Activated CD4-positive, alpha-beta T cell treated with anti-CD3 and anti-CD28 coated beads, Interleukin-2, amount 10 ng/mL, durations not matched to agents 7 days and 5 days (primary cell): Measurements from ENCODE around the gene EVX2. TPM values are rescaled to one million over a fixed set of nuclear protein-coding genes. Genes with fewer than 3 reads are reported as not detected.

ENCODE experiments used
- CTCF ChIA-PET: fragments of 350-600 bp; sonication (Branson Sonifier 250); formaldehyde crosslinking; loops from one replicate; lab custom pipeline; 2021; ENCODE audit warnings: antibody characterized with exemption; lab: Charles Lee
- POLR2A ChIA-PET: fragments of 350-600 bp; sonication (Branson Sonifier 250); formaldehyde crosslinking; loops from one replicate; lab custom pipeline; 2021; ENCODE audit warnings: antibody characterized with exemption; lab: Charles Lee
- DNase-seq: peaks from one replicate; pipeline ENCODE4 v3.0.0-alpha.2; 2020
- H3K27ac Mint-ChIP-seq: one replicate; pipeline ENCODE4 v1.8.0; 2021; ENCODE audit warnings: mild to moderate bottlenecking, moderate library complexity, mixed read lengths
- H3K27me3 Mint-ChIP-seq: one replicate; pipeline ENCODE4 v1.8.0; 2021; ENCODE audit warnings: mixed read lengths
- H3K36me3 Mint-ChIP-seq: one replicate; pipeline ENCODE4 v1.8.0; 2021; ENCODE audit warnings: low read depth, mixed read lengths
- H3K4me1 Mint-ChIP-seq: one replicate; pipeline ENCODE4 v1.8.0; 2021; ENCODE audit warnings: mixed read lengths
- H3K4me3 Mint-ChIP-seq: one replicate; pipeline ENCODE4 v1.8.0; 2021; ENCODE audit warnings: mild to moderate bottlenecking, moderate library complexity, mixed read lengths
- H3K9me3 Mint-ChIP-seq: one replicate; pipeline ENCODE4 v1.8.0; 2021; ENCODE audit warnings: mixed read lengths
- total RNA-seq, 2 experiments: library from RNA; stranded (reverse); gene quantifications; one replicate each; pipeline ENCODE4 v1.2.3, GENCODE V29; 2021

EVX2 gene
- total RNA-seq, 2 experiments from 2014 or later, result not detected

DNA sequence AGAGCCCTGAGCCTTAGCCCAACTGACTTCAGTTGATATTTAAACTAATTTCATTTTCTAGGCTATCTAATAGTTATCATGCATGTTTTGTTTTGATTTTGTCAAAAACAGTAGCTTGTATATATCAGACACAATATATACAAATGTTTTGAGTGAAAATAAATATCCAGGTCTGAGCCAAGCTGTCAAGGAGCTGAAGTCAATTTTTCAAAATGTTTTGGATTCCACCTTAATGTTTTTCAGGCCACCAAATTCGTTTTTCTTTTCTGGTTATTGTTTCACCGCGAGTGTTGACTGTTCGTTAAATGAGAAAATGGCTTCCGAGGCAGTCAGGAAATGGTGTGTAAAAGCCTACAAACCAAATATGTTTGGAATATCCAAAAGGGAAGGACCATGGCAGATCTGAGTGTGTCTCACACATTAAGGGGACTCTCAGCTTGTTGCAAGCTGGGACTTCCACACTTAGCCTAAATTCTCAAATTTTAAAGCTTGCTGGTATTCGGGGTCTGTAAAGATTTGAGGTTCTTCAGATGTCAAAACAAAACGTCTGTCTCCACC, 18.6 kb upstream of the EVX2 start:
- DNase-seq, result no peak
- peaks cover 88% of the 10 kb centered on the region for H3K27me3 Mint-ChIP-seq
- CTCF ChIA-PET, result no interaction called here
- POLR2A ChIA-PET, result no interaction called here
- H3K36me3 Mint-ChIP-seq, result no peaks in the 10 kb centered on the region
- H3K27ac Mint-ChIP-seq, result no peak overlapping the region
- H3K4me1 Mint-ChIP-seq, result peaks cover 8% of the 10 kb centered on the region
- no peaks in the 10 kb centered on the region for H3K9me3 Mint-ChIP-seq
- no peak overlapping the region for H3K4me3 Mint-ChIP-seq

DNA sequence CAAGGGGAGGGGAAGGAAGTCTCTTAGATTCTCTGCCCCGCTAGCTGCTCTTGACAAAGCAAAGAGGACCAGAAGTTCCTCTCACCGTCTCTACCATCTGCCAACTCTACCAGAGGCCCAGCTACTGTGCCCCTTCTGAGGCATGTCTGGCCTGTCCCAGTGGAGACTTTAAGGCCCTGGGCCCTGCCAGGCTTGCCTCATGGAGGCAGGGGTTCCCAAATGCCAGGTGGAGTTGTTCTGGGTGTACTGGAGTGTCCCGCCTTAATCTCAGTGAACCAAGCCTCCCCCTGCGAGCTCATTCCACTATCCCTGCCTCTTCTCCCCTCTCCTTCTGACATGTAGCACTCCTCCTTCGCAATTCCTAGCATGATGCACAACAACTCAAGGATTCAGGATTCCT, 18.1 kb upstream of the EVX2 start:
- peaks cover 13% of the 10 kb centered on the region for H3K4me1 Mint-ChIP-seq
- no peaks in the 10 kb centered on the region for H3K9me3 Mint-ChIP-seq
- no peak for DNase-seq
- peaks cover 89% of the 10 kb centered on the region for H3K27me3 Mint-ChIP-seq
- CTCF ChIA-PET, result no interaction called here
- H3K4me3 Mint-ChIP-seq, result no peak overlapping the region
- H3K36me3 Mint-ChIP-seq, result no peaks in the 10 kb centered on the region
- no peak overlapping the region for H3K27ac Mint-ChIP-seq
- POLR2A ChIA-PET, result no interaction called here

DNA sequence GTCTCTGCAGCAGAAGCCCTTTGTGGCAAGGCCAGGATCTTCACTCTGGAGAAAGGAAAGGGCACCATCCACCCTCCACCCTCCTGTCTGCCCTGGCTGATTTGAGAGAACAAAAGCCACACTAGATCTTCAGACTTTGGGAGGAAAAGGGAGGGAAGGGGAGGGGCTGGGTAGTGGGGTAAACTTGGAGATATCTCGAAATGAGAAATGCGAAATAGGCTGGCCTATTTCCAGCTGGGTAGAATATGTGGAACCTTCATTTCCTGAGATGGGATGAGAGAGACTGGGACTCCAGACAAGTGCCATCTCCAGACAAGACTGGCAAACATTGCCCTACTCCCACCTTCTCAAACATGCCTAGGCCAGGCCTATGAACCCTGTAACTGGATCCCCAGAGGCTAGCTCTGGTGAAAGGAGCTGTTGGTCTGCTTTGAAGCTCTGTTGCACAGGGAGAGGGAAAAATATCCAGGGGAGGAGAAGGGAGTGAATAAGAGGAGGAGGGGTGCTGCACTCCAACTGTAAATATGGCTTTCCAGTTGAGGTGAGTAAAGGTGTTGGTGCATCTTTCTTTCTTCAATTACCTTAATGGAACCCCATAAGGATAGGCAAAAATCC, 17.6 kb upstream of the EVX2 start:
- POLR2A ChIA-PET, result no interaction called here
- no peaks in the 10 kb centered on the region for H3K9me3 Mint-ChIP-seq
- no peak overlapping the region for H3K4me3 Mint-ChIP-seq
- H3K36me3 Mint-ChIP-seq, result no peaks in the 10 kb centered on the region
- CTCF ChIA-PET, result no interaction called here
- DNase-seq, result no peak
- no peak overlapping the region for H3K27ac Mint-ChIP-seq
- peaks cover 92% of the 10 kb centered on the region for H3K27me3 Mint-ChIP-seq
- peaks cover 17% of the 10 kb centered on the region for H3K4me1 Mint-ChIP-seq

DNA sequence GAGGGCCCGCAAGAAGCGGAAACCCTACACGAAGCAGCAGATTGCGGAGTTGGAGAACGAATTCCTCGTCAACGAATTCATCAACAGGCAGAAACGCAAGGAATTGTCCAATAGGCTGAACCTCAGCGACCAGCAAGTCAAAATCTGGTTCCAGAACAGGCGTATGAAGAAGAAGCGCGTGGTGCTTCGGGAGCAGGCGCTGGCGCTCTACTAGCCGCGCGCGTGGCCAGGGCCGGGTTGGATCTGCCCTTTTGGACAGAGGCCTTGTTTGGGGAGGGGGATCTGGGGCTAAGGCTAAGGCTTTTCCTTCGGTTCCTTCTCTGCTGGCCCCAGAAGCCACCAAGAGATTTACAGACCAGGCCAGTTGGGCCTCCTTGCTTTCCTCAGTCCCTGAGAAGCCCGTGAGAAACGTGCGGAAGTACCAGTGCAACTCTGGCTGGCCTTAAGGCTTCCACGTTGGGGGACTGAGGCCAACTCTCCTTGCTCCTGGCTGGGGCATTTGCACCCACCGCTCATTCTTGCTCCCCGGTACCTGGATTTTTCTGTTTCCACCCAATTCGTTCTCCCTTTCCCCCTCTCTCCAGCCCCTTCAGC, 16.9 kb upstream of the EVX2 start:
- Mint-ChIP-seq H3K36me3 (no peaks in the 10 kb centered on the region), H3K27me3 (peaks cover 92% of the 10 kb centered on the region), H3K9me3 (no peaks in the 10 kb centered on the region), H3K4me3 (no peak overlapping the region), H3K4me1 (peaks cover 16% of the 10 kb centered on the region), H3K27ac (no peak overlapping the region)
- CTCF ChIA-PET, result no interaction called here
- DNase-seq, result no peak
- POLR2A ChIA-PET, result no interaction called here

DNA sequence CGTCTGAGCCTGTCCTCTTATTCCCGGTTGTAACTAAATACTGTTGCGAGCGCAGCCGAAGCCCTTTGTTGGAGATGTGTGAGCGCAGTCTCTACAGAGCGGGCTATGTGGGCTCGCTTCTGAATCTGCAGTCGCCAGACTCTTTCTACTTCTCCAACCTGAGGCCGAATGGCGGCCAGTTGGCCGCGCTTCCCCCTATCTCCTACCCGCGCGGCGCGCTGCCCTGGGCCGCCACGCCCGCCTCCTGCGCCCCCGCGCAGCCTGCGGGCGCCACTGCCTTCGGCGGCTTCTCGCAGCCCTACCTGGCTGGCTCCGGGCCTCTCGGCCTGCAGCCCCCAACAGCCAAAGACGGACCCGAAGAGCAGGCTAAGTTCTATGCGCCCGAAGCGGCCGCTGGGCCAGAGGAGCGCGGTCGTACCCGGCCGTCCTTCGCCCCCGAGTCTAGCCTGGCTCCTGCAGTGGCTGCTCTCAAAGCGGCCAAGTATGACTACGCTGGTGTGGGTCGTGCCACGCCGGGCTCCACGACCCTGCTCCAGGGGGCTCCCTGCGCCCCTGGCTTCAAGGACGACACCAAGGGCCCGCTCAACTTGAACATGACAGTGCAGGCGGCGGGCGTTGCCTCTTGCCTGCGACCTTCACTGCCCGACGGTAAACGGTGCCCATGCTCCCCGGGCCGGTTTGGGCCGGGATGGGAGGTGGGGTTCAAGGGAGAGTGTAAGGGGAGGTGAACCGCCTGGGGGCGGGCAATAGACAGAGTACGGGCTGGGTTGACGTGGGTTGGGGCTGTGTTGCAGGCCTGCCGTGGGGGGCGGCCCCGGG, 16.2 kb upstream of the EVX2 start, which contains the start of gene HOXD12:
HOXD12 (plus strand) TSS at position 68 of the 819 bp plus-strand sequence; CDS start at position 75, 7 bp downstream.
- Mint-ChIP-seq H3K4me1 (peaks cover 16% of the 10 kb centered on the region), H3K36me3 (no peaks in the 10 kb centered on the region), H3K27me3 (peaks cover 92% of the 10 kb centered on the region), H3K27ac (no peak within 1 kb of the TSS), H3K9me3 (no peaks in the 10 kb centered on the region), H3K4me3 (peak within 1 kb of the TSS; percentile 3)
- CTCF ChIA-PET, result no interaction called here
- DNase-seq, result no peak
- POLR2A ChIA-PET, result no interaction called here

DNA sequence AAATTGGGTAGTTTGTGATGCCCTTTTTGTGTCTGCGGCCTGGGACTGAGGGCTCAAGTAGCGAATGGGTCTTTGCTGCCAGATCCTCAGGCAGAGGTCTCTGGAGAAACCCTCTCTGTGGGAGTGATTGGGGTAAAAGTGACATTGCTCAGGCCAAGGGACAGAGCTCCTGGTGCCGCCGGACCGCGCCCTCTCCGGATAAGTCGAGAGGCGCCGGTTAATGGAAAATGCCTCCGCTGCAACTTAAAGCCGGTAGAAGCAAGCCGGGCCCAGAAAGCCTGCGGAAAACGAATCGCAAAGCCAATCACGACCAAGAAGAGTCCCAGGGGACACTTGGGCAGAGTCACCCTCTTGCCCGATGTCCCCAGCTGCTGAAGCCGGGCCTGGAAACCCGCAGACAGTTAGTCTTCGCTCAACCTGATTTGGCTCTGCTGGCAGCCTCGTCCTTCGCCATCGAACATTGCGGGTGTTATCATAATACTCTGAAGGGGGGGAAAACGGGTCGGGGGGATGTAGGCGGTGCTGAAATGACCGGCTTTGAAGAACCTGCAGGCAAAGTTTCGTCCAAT, 15.5 kb upstream of the EVX2 start:
- CTCF ChIA-PET, result interaction anchor here (0.7 kb wide), 1 partner anchor 102 kb away, joined by 3 read pairs; no protein-coding TSS in a partner anchor
- peaks cover 92% of the 10 kb centered on the region for H3K27me3 Mint-ChIP-seq
- H3K27ac Mint-ChIP-seq, result no peak overlapping the region

DNA sequence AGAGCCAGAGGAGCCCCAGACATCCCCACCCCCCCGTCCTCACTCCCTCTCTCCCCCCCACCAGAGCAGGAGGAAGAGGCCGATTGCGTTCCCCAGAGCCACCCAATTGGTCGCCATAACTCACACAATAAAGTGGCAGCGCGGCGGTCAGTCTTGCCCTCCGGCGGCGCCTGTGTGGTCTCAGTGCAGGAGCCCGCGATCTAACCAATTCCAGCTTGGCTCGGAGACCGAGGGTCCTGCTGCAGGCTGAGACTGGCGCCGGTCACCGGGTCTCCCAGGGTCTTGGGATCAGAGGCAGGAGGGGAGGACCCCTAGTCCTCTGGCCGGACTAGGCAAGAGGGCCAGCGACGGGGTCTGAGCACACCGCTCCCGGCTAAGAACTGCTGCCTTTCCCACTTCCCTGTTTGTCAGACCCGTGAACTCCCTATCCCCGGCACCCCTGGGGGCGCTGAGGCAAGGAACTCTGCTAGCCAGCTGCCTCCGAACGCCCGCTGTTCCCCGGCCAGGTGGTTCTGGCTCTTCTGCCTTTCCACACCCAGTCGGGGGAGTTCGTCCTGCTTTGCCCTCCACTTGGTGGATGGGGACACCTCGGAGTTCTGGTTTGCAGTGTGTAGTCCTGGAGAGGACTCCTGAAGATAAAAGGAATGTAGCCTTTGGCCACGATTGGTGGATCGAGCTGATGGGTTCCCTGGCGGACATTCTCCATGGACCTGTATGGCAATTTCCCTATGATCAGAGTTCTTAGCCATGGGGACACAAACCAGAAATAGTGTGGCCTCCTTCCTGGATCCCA, 14.8 kb upstream of the EVX2 start:
- Mint-ChIP-seq H3K27ac (no peak overlapping the region), H3K27me3 (peaks cover 93% of the 10 kb centered on the region), H3K36me3 (peaks cover 3% of the 10 kb centered on the region), H3K4me1 (peaks cover 16% of the 10 kb centered on the region), H3K9me3 (no peaks in the 10 kb centered on the region), H3K4me3 (peak overlapping the region; percentile 3)
- ChIA-PET CTCF (interaction anchor here (0.7 to 2.1 kb wide), 6 partner anchors 10 to 735 kb away, joined by 3 to 6 read pairs (median 4); no protein-coding TSS in a partner anchor), POLR2A (no interaction called here)
- no peak for DNase-seq

More for the DNA sequence above, 15.5 kb upstream of the EVX2 start:
- Mint-ChIP-seq H3K4me1 (peaks cover 16% of the 10 kb centered on the region), H3K9me3 (no peaks in the 10 kb centered on the region), H3K4me3 (peak overlapping the region; percentile 3), H3K36me3 (no peaks in the 10 kb centered on the region)
- POLR2A ChIA-PET, result no interaction called here
- DNase-seq, result no peak

DNA sequence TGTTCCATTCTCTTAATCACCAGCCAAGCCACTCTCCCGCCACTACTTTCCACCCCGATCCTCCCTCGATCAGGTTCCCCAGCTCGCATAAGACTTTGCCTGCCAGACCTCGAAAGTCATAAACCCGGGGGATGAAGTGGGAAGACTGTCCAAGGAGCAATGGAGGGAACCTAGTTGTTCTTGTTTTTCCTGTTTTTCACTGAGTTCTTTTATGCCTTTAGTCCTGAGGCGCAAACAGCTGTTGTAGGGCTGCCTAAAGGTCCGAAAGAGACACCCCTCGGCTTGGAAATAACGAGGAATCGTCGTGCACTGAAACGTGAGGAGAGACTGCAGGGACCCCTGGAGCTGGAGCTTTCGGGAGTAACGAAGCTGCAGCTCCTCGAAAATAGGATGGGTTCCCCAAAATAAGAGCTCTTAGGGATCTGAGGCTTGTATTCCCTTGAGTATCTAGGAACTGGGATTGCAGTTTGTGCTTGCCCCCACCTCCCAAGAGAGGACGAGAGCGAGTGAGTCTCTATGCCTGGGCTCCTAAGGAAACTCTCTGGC, 14.1 kb upstream of the EVX2 start:
- Mint-ChIP-seq H3K27ac (no peak overlapping the region), H3K9me3 (no peaks in the 10 kb centered on the region), H3K36me3 (peaks cover 3% of the 10 kb centered on the region), H3K4me3 (peak overlapping the region; percentile 68), H3K27me3 (peaks cover 94% of the 10 kb centered on the region), H3K4me1 (peaks cover 16% of the 10 kb centered on the region)
- ChIA-PET CTCF (interaction anchor here (0.6 to 2.1 kb wide), 14 partner anchors 10 to 846 kb away, joined by 3 to 6 read pairs (median 4); no protein-coding TSS in a partner anchor), POLR2A (no interaction called here)
- no peak for DNase-seq

DNA sequence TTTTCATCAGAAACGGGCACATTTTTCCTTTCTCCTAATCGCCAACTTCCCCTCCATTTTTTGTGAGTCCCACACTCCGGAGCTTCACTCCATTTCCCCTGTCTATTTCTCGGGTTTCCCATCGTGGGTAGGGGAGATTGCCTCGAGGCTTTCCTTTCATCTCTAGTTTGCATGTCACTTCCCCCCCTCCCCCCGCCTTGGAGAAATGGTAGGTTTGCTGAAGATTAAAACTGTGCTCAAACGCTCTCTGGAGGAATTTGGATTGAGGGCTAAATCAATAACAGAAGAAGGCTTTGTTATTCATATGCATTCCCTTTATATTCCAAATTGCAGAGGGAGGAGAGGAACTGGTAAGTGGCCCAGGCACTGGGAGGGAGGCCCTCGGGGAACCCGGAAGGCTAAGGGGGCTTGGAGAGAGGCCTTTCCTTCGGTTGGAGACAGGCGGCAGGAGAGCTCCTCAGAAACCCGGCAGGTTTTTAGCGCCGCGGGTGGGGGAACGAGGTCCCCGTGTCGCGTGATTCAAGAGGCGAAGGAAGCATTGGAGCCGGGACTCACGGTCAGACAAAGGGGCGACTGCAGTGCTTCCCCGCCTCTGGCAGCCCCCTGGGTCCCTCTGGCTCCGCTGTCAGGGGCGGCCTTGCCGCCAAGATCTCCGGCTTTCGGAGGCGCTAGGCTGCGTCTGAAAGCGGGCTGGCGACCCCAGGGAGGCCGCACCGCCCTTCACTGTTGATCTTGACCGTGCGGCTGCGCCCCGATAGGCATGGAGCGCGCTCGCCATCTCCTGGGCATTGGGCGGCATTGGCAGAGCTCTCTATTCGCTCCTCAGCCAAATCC, 13.4 kb upstream of the EVX2 start:
- DNase-seq, result peak; percentile 55
- Mint-ChIP-seq H3K27me3 (peaks cover 87% of the 10 kb centered on the region), H3K9me3 (no peaks in the 10 kb centered on the region), H3K36me3 (peaks cover 3% of the 10 kb centered on the region), H3K27ac (no peak overlapping the region), H3K4me3 (peak overlapping the region; percentile 68), H3K4me1 (peaks cover 16% of the 10 kb centered on the region)
- ChIA-PET CTCF (interaction anchor here (0.6 to 2.1 kb wide), 16 partner anchors 9 to 846 kb away, joined by 3 to 6 read pairs (median 4); no protein-coding TSS in a partner anchor), POLR2A (no interaction called here)

DNA sequence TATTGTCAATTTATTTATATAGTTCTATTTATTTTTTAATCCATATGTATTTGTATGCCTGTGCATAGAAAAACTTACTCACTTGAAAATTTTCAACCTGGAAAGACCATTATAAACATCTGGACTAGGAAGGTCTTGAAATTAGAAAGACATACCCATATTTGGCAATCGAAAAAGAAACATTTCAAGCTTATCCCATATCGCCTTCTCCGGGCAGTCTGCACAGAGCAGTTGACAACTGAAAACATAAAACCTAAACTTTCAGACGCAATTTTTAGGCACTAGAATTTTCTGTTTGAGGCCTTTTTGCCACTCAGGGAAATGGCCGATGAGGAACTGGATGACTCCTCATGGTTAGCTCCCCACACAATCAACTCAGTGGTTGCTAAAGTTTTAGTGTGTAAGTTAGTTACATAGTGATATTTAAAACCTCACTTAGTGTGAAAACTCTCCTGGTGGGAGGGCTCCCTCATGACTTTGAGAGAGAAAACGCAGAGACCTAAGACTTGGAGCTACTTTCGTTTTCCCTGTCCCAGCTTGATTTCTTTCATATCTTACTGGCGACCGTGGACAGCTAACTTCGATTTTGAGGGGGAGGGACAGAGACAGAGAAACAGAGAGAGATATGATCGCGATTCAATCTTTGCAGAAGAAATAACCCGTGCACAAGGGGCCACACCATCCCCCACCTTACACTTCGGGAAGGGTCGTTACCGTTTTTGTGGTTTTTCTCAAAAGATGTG, 12.7 kb upstream of the EVX2 start:
- DNase-seq, result no peak
- Mint-ChIP-seq H3K27me3 (peaks cover 87% of the 10 kb centered on the region), H3K4me1 (peaks cover 16% of the 10 kb centered on the region), H3K9me3 (no peaks in the 10 kb centered on the region), H3K36me3 (peaks cover 3% of the 10 kb centered on the region), H3K27ac (no peak overlapping the region), H3K4me3 (peak overlapping the region; percentile 68)
- POLR2A ChIA-PET, result no interaction called here
- CTCF ChIA-PET, result interaction anchor here (0.5 to 2.1 kb wide), 10 partner anchors 11 to 1230 kb away, joined by 3 to 6 read pairs (median 4); no protein-coding TSS in a partner anchor
